H1 (cell line): ENCODE data around the gene PHC2. TPM values are rescaled to one million over a fixed set of nuclear protein-coding genes. Genes with fewer than 3 reads are reported as not detected.

Experiments used
- CTCF ChIA-PET: fragments of 300-600 bp; sonication (Branson Sonifier 250); formaldehyde crosslinking; loops from one replicate; lab custom pipeline; 2021; ENCODE audit not compliant: partially characterized antibody; lab: Charles Lee
- POLR2A ChIA-PET: fragments of 300-600 bp; sonication (Branson Sonifier 250); formaldehyde crosslinking; loops from one replicate; lab custom pipeline; 2021; ENCODE audit warnings: inconsistent platforms; ENCODE audit not compliant: partially characterized antibody; lab: Charles Lee
- DNase-seq, 2 experiments: peaks; one replicate each; pipeline versions ENCODE4 v3.0.0 to v3.0.0-alpha.2; 2010 to 2022; ENCODE audit warnings: low spot score in 2 of 2, low read depth in 1 of 2, mixed read lengths in 1 of 2
- FAIRE-seq: peaks from 2 replicates; lab custom pipeline; 2011; peaks lifted over from hg19 to GRCh38; lab: Jason Lieb, UNC
- H2AFZ ChIP-seq: 2 replicates; pipeline ENCODE4 v1.8.1; 2012; ENCODE audit warnings: low read length, inconsistent platforms
- H2AK5ac ChIP-seq: 2 replicates; pipeline ENCODE4 v1.6.1; 2013; ENCODE audit warnings: low read depth, low read length
- H2BK120ac ChIP-seq: replicated peaks from 2 replicates; pipeline ENCODE3; 2013; ENCODE audit warnings: low read depth, low read length, inconsistent platforms
- H2BK12ac ChIP-seq: 2 replicates; pipeline ENCODE4 v1.6.1; 2013; ENCODE audit warnings: low read depth, low read length
- H2BK15ac ChIP-seq: 2 replicates; pipeline ENCODE4 v1.6.1; 2013; ENCODE audit warnings: low read length
- H2BK20ac ChIP-seq: 2 replicates; pipeline ENCODE4 v1.6.1; 2013; ENCODE audit warnings: low read length
- H2BK5ac ChIP-seq: 2 replicates; pipeline ENCODE4 v1.6.1; 2013; ENCODE audit warnings: low read depth, low read length
- H3K14ac ChIP-seq: 2 replicates; pipeline ENCODE4 v1.6.1; 2013; ENCODE audit warnings: inconsistent platforms; ENCODE audit not compliant: insufficient read length
- H3K18ac ChIP-seq: 2 replicates; pipeline ENCODE4 v1.6.1; 2013; ENCODE audit warnings: low read length; ENCODE audit errors: extremely low read depth
- H3K23ac ChIP-seq: 2 replicates; pipeline ENCODE4 v1.6.1; 2013; ENCODE audit warnings: inconsistent platforms; ENCODE audit not compliant: insufficient read length
- H3K23me2 ChIP-seq: 2 replicates; pipeline ENCODE4 v1.6.1; 2013; ENCODE audit warnings: low read depth, low read length
- H3K27ac ChIP-seq: 2 replicates; pipeline ENCODE4 v1.6.1; 2011; ENCODE audit warnings: low read depth, low read length, inconsistent platforms
- H3K27me3 ChIP-seq, 4 experiments: replicated peaks in 1 of 4; 1 replicate in 1 of 4; 2 replicates in 3 of 4; pipeline versions ENCODE4 v1.6.1 to v1.8.1; 2011 to 2013; ENCODE audit warnings: low read length in 3 of 4, mild to moderate bottlenecking in 3 of 4, inconsistent platforms in 2 of 4, mixed read lengths in 2 of 4, moderate library complexity in 1 of 4; ENCODE audit not compliant: control insufficient read depth in 3 of 4, insufficient read depth in 3 of 4; ENCODE audit errors: extremely low read depth in 1 of 4
- H3K36me3 ChIP-seq, 4 experiments: 2 replicates each; pipeline versions ENCODE4 v1.6.1 to v1.8.1; 2011 to 2013; ENCODE audit warnings: mild to moderate bottlenecking in 4 of 4, low read length in 3 of 4, moderate library complexity in 2 of 4, control low read depth in 1 of 4, inconsistent platforms in 1 of 4; ENCODE audit not compliant: insufficient read depth in 4 of 4, control insufficient read depth in 2 of 4
- H3K4ac ChIP-seq: replicated peaks from 2 replicates; pipeline ENCODE3; 2013; ENCODE audit warnings: low read length, low read depth, mixed read lengths, inconsistent platforms; ENCODE audit not compliant: insufficient read length
- H3K4me1 ChIP-seq, 4 experiments: replicated peaks in 1 of 4; 1 replicate in 1 of 4; 2 replicates in 3 of 4; pipeline versions ENCODE4 v1.6.1 to v1.8.1; 2011 to 2013; ENCODE audit warnings: low read length in 3 of 4, inconsistent platforms in 2 of 4, mixed read lengths in 1 of 4; ENCODE audit not compliant: insufficient read depth in 4 of 4, control insufficient read depth in 3 of 4
- H3K4me2 ChIP-seq, 2 experiments: 2 replicates each; pipeline versions ENCODE4 v1.6.1 to v1.8.1; 2011 to 2013; ENCODE audit warnings: low read depth in 2 of 2, low read length in 2 of 2, control low read depth in 1 of 2, inconsistent platforms in 1 of 2, mild to moderate bottlenecking in 1 of 2; ENCODE audit not compliant: insufficient read depth in 1 of 2
- H3K4me3 ChIP-seq, 4 experiments: fragments of 200-600, 300-600 bp in 1 of 4; sonication (generic), shearing (Covaris generic), sonication (Bioruptor Twin) in 1 of 4; 2 replicates each; pipeline versions ENCODE4 v1.5.1 to v1.8.1; 2011 to 2016; ENCODE audit warnings: low read length in 4 of 4, low read depth in 3 of 4, control low read depth in 2 of 4, inconsistent platforms in 2 of 4, mild to moderate bottlenecking in 2 of 4, mixed read lengths in 1 of 4, moderate library complexity in 1 of 4; ENCODE audit not compliant: insufficient read depth in 2 of 4; ENCODE audit errors: extremely low read depth in 1 of 4
- H3K56ac ChIP-seq: replicated peaks from 2 replicates; pipeline ENCODE3; 2013; ENCODE audit warnings: low read depth, mild to moderate bottlenecking, mixed read lengths, low read length, inconsistent platforms; ENCODE audit not compliant: insufficient read length
- H3K79me1 ChIP-seq: 2 replicates; pipeline ENCODE4 v1.6.1; 2013; ENCODE audit warnings: low read depth, low read length, control low read depth
- H3K79me2 ChIP-seq, 2 experiments: 2 replicates each; pipeline versions ENCODE4 v1.6.1 to v1.8.1; 2012 to 2013; ENCODE audit warnings: low read length in 2 of 2, mild to moderate bottlenecking in 2 of 2, inconsistent platforms in 1 of 2; ENCODE audit not compliant: insufficient read depth in 2 of 2, control insufficient read depth in 1 of 2
- H3K9ac ChIP-seq, 4 experiments: replicated peaks in 1 of 4; 1 replicate in 1 of 4; 2 replicates in 3 of 4; pipeline versions ENCODE4 v1.6.1 to v1.8.1; 2011 to 2013; ENCODE audit warnings: low read depth in 3 of 4, low read length in 3 of 4, control low read depth in 2 of 4, mild to moderate bottlenecking in 2 of 4, moderate library complexity in 2 of 4, inconsistent platforms in 1 of 4; ENCODE audit errors: extremely low read depth in 1 of 4
- H3K9me3 ChIP-seq, 2 experiments: 2 replicates each; pipeline versions ENCODE4 v1.6.1 to v1.8.1; 2012 to 2013; ENCODE audit warnings: mild to moderate bottlenecking in 2 of 2, moderate library complexity in 2 of 2, control low read depth in 1 of 2, inconsistent platforms in 1 of 2, low read depth in 1 of 2, low read length in 1 of 2, mixed read lengths in 1 of 2; ENCODE audit not compliant: insufficient read depth in 2 of 2
- H4K20me1 ChIP-seq, 2 experiments: replicated peaks in 1 of 2; 2 replicates each; pipeline versions ENCODE3 to v1.8.1; 2011 to 2013; ENCODE audit warnings: inconsistent platforms in 2 of 2, low read length in 2 of 2, mild to moderate bottlenecking in 1 of 2; ENCODE audit not compliant: insufficient read depth in 2 of 2, control insufficient read depth in 1 of 2
- H4K5ac ChIP-seq: 2 replicates; pipeline ENCODE4 v1.6.1; 2013; ENCODE audit warnings: low read length, low read depth, mixed read lengths, inconsistent platforms; ENCODE audit not compliant: insufficient read length
- H4K8ac ChIP-seq: 2 replicates; pipeline ENCODE4 v1.8.0; 2013; ENCODE audit warnings: mild to moderate bottlenecking, moderate library complexity, low read length, inconsistent platforms; ENCODE audit not compliant: insufficient read depth; ENCODE audit errors: extremely low read depth
- H4K91ac ChIP-seq: replicated peaks from 2 replicates; pipeline ENCODE3; 2013; ENCODE audit warnings: low read length, mixed read lengths, inconsistent platforms; ENCODE audit not compliant: insufficient read length
- BRCA1 ChIP-seq: IDR thresholded peaks from 2 replicates; pipeline ENCODE4 v1.6.1; 2012; ENCODE audit warnings: low read depth, low read length, improper control_type of control experiment
- CEBPB ChIP-seq: IDR thresholded peaks from 2 replicates; pipeline ENCODE4 v1.6.1; 2012; ENCODE audit warnings: low read depth, low read length
- HDAC6 ChIP-seq: IDR thresholded peaks from one replicate; pipeline ENCODE4 v1.7.1; 2012; ENCODE audit warnings: low read depth, mild to moderate bottlenecking, inconsistent platforms, low read length, moderate library complexity
- PHF8 ChIP-seq: fragments of 200-600 bp; sonication (generic); conservative IDR thresholded peaks from 2 replicates; pipeline ENCODE4 v1.7.1; 2012; ENCODE audit warnings: low read depth, mild to moderate bottlenecking, inconsistent platforms, low read length, moderate library complexity
- RAD21 ChIP-seq, 2 experiments: IDR thresholded peaks in 1 of 2; conservative IDR thresholded peaks in 1 of 2; 2 replicates each; pipeline ENCODE4 v1.6.1; 2011; ENCODE audit warnings: low read depth in 2 of 2, low read length in 2 of 2, improper control_type of control experiment in 1 of 2, inconsistent platforms in 1 of 2, mild to moderate bottlenecking in 1 of 2, moderate library complexity in 1 of 2
- RFX5 ChIP-seq: IDR thresholded peaks from 2 replicates; pipeline ENCODE4 v1.6.1; 2011; ENCODE audit warnings: low read depth, low read length, improper control_type of control experiment, borderline replicate concordance
- SAP30 ChIP-seq: fragments of 300-600 bp; sonication (generic); IDR thresholded peaks from 2 replicates; pipeline ENCODE4 v1.7.1; 2012; ENCODE audit warnings: low read length, moderate library complexity, mild to moderate bottlenecking, inconsistent platforms; ENCODE audit not compliant: insufficient read depth, insufficient replicate concordance
- SIN3A ChIP-seq, 2 experiments: IDR thresholded peaks in 1 of 2; conservative IDR thresholded peaks in 1 of 2; 2 replicates each; pipeline ENCODE4 v1.6.1; 2011 to 2012; ENCODE audit warnings: low read length in 2 of 2, improper control_type of control experiment in 1 of 2, low read depth in 1 of 2, mild to moderate bottlenecking in 1 of 2
- WGBS, 2 experiments: shearing (Covaris generic) in 1 of 2; methylation state at CpG; one replicate each; pipeline versions ENCODE4 v1.1.6 to v1.1.7; 2013 to 2015; ENCODE audit warnings: low lambda C conversion rate in 2 of 2, mixed read lengths in 2 of 2, inconsistent platforms in 1 of 2, low coverage in 1 of 2, missing lambda C conversion rate in 1 of 2; ENCODE audit not compliant: insufficient replicate concordance in 2 of 2, insufficient coverage in 1 of 2, insufficient read length in 1 of 2; ENCODE audit errors: extremely low coverage in 1 of 2, missing lambda C conversion rate in 1 of 2; 5-methylcytosine and 5-hydroxymethylcytosine counted together
- long read RNA-seq, 2 experiments: library from RNA in 1 of 2; library from capped mRNA in 1 of 2; stranded (forward); transcript quantifications; one replicate each; pipeline ENCODE4 v2.0.0, GENCODE V29; 2021; ENCODE audit warnings: inconsistent platforms in 1 of 2
- polyA minus RNA-seq, 3 experiments: library from RNA; depleted of rRNA, polyadenylated mRNA; stranded (reverse); fragments of >200 nt; gene quantifications; 1 replicate in 2 of 3; 2 replicates in 1 of 3; pipeline ENCODE4 v1.2.3, GENCODE V29; 2011
- polyA plus RNA-seq, 7 experiments: library from polyadenylated mRNA; depleted of rRNA in 3 of 7; stranded (reverse) in 5 of 7; unstranded in 2 of 7; fragments of >200 nt in 5 of 7; fragments of 200-250 nt in 2 of 7; gene quantifications; 1 replicate in 5 of 7; 2 replicates in 1 of 7; 4 replicates in 1 of 7; pipeline versions ENCODE4 v1.2.1 to v1.2.3, GENCODE V29; 2011 to 2013; ENCODE audit warnings: missing spikeins in 2 of 7, mixed read lengths in 2 of 7
- total RNA-seq: library from RNA; stranded (reverse); fragmentation: NEBNext Ultra II Directional; extraction: Animal tissue kit (Norgen Biotek cat#: 25700); gene quantifications from 2 replicates; pipeline ENCODE4 v1.2.1, GENCODE V29; 2021

Gene PHC2
- total RNA-seq = 5.6 and 6.1 TPM in 2 replicates
- 13.9 and 14.2 TPM in 2 replicates for polyA plus RNA-seq (2011; rRNA removed)
- polyA plus RNA-seq (2011; cell fraction: cytosol; rRNA removed) = 11.7 TPM
- polyA plus RNA-seq (2011; cell fraction: nucleus; rRNA removed) = 13.8 TPM
- polyA plus RNA-seq (2012, experiment 1 of 2) = 7.0 to 22.7 TPM (median 17.2 TPM) in 4 replicates
- 15.0 TPM for polyA plus RNA-seq (2012, experiment 2 of 2)
- polyA plus RNA-seq (2013, experiment 1 of 2) = 4.0 TPM
- 3.0 TPM for polyA plus RNA-seq (2013, experiment 2 of 2)
- 11.0 and 14.0 TPM in 2 replicates for polyA minus RNA-seq (2011; rRNA and poly(A)+ RNA removed)
- 7.5 TPM for polyA minus RNA-seq (2011; cell fraction: cytosol; rRNA and poly(A)+ RNA removed)
- polyA minus RNA-seq (2011; cell fraction: nucleus; rRNA and poly(A)+ RNA removed) = 6.0 TPM
- long read RNA-seq, experiment 1, partial matches to known transcripts = 0 of 8 reads
- long read RNA-seq, experiment 1, other reads (novel, unspliced or antisense) = 7 of 8 reads
- long read RNA-seq, experiment 2 = 0 reads

- Histone ChIP-seq H3K79me1 (no peaks in the 10 kb centered on the region; the same call in 1 of the 2 replicates), H3K23ac (no peak within 1 kb of the TSS), H3K9me3 (no peaks in the 10 kb centered on the region), H3K23me2 (peaks cover 5% of the 10 kb centered on the region; the same call in 1 of the 2 replicates), H2BK12ac (no peak within 1 kb of the TSS), H3K79me2 (no peaks in the 10 kb centered on the region), H4K8ac (no peak within 1 kb of the TSS), H2BK20ac (no peak within 1 kb of the TSS), H3K27me3 (peaks cover 0 to 22% (median 14%) of the 10 kb centered on the region in 4 experiments; a peak in 5 of 7 replicates), H3K4ac (no peak within 1 kb of the TSS), H3K18ac (no peak within 1 kb of the TSS), H3K4me2 (peak within 1 kb of the TSS; percentile 81 to 89), H2BK15ac (no peak within 1 kb of the TSS), H3K4me1 (peaks cover 0 to 19% (median 6%) of the 10 kb centered on the region in 4 experiments), H3K27ac (no peak within 1 kb of the TSS), H2BK120ac (no peak within 1 kb of the TSS), H2AFZ (peak within 1 kb of the TSS; percentile 78), H4K5ac (no peak within 1 kb of the TSS), H3K14ac (no peak within 1 kb of the TSS), H4K91ac (no peak within 1 kb of the TSS), H3K36me3 (no peaks in the 10 kb centered on the region), H3K56ac (no peak within 1 kb of the TSS), H4K20me1 (no peaks in the 10 kb centered on the region), H2AK5ac (no peak within 1 kb of the TSS), H3K9ac (no peak within 1 kb of the TSS), H2BK5ac (no peak within 1 kb of the TSS; the same call in 1 of the 2 replicates), H3K4me3 (peak within 1 kb of the TSS; percentile 55 to 66 (median 64))
- FAIRE-seq (no peak), DNase-seq (peak; percentile 95 to 97)
- CTCF ChIA-PET = interaction anchor here (0.9 to 1.0 kb wide), 2 partner anchors 10 to 384 kb away, joined by 3 to 4 read pairs; no protein-coding TSS in a partner anchor
- 5% methylated on average over 51 of the region's 91 CpGs; no CpG with 5 or more reads in 1 of the 2 experiments for WGBS, 2 experiments
- POLR2A ChIA-PET = interaction anchor here (2.4 kb wide), 1 partner anchor 10 kb away, joined by 9 read pairs; no protein-coding TSS in a partner anchor
- TF ChIP-seq SIN3A (conservative IDR thresholded peaks at IDR 0.05 in 1 of 2, IDR thresholded peaks at IDR 0.05 in 1 of 2; ENCODE audit: low read depth in 1 of 2, low read length in 2 of 2) (peak in 1 of 2 experiments; percentile 61; a peak in 1 of 4 replicates), SAP30 (no peak), BRCA1 (no peak), RAD21 (IDR thresholded peaks at IDR 0.05 in 1 of 2, conservative IDR thresholded peaks at IDR 0.05 in 1 of 2; ENCODE audit: low read depth in 2 of 2, low read length in 2 of 2) (peak in 1 of 2 experiments; percentile 36; a peak in 3 of 4 replicates), PHF8 (no peak), RFX5 (no peak), HDAC6 (no peak), CEBPB (no peak)
Measured at GRCh38 chr1:33430692-33431593, at the start of gene PHC2. Gene PHC2 (minus strand): TSS chr1:33431095. CDS start chr1:33375539, 55,556 bp downstream.
